ENCODE data around the gene CCDC112.
"Not testable (repeated sequence)": the region's sequence is repeated elsewhere in the genome, so short reads cannot be mapped to it uniquely, and the experiment has no call there.

CCDC112 gene

GRCh38 chr5:115257981-115258380, 38.5 kb downstream of the CCDC112 start:
- DNase-seq: no peak

- DNase-seq: not testable (repeated sequence)
Measured at GRCh38 chr5:115249379-115249778, 47.1 kb downstream of the CCDC112 start.

GRCh38 chr5:115246361-115246991, 50.0 kb downstream of the CCDC112 start:
- peak; percentile 39 for DNase-seq

GRCh38 chr5:115243412-115243811, 53.0 kb downstream of the CCDC112 start:
- DNase-seq: no peak

- DNase-seq: no peak
Measured at GRCh38 chr5:115241881-115242642, 54.4 kb downstream of the CCDC112 start.

GRCh38 chr5:115237066-115237465, 59.4 kb downstream of the CCDC112 start:
- no peak for DNase-seq

GRCh38 chr5:115236599-115236998, 59.9 kb downstream of the CCDC112 start:
- DNase-seq: no peak

- DNase-seq: no peak
Measured at GRCh38 chr5:115231598-115231997, 64.9 kb downstream of the CCDC112 start.

- DNase-seq: no peak
Measured at GRCh38 chr5:115229606-115230005, 66.8 kb downstream of the CCDC112 start.

GRCh38 chr5:115227281-115227680, 69.2 kb downstream of the CCDC112 start:
- DNase-seq: no peak
